Measurements from ENCODE around the gene CRLF2.

The CRLF2 gene

DNA sequence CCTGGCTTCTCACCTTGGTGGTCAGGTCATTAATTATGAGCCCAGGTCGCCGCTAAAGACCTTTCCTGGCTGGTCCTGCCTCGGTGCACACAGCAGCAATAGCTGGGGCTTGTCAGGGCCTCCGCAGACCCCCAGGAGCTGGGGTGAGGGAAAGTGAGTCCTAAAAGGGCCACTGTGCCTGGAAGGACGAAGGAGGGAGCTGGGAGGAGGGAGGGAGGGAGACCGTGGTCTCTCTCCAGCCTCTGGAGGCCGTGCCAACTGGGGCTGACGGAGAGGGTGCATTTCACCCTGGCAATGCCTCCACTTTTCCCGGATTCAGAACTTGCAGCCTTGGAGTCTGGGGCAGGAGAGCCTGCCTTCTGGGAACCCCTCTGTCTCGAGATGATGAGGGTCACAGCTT is 60.4 kb downstream of the CRLF2 start:
- H3K4me3 ChIP-seq (replicated peaks in 1 of 2; ENCODE audit: low read depth in 2 of 2, low read length in 2 of 2) = no peak overlapping the region
- no peak for DNase-seq (ENCODE audit: low read depth in 2 of 2)
- TF ChIP-seq, protein P1, sequence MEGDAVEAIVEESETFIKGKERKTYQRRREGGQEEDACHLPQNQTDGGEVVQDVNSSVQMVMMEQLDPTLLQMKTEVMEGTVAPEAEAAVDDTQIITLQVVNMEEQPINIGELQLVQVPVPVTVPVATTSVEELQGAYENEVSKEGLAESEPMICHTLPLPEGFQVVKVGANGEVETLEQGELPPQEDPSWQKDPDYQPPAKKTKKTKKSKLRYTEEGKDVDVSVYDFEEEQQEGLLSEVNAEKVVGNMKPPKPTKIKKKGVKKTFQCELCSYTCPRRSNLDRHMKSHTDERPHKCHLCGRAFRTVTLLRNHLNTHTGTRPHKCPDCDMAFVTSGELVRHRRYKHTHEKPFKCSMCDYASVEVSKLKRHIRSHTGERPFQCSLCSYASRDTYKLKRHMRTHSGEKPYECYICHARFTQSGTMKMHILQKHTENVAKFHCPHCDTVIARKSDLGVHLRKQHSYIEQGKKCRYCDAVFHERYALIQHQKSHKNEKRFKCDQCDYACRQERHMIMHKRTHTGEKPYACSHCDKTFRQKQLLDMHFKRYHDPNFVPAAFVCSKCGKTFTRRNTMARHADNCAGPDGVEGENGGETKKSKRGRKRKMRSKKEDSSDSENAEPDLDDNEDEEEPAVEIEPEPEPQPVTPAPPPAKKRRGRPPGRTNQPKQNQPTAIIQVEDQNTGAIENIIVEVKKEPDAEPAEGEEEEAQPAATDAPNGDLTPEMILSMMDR (IDR thresholded peaks at IDR 0.05; ENCODE audit: low read depth, low read length) = no peak

DNA sequence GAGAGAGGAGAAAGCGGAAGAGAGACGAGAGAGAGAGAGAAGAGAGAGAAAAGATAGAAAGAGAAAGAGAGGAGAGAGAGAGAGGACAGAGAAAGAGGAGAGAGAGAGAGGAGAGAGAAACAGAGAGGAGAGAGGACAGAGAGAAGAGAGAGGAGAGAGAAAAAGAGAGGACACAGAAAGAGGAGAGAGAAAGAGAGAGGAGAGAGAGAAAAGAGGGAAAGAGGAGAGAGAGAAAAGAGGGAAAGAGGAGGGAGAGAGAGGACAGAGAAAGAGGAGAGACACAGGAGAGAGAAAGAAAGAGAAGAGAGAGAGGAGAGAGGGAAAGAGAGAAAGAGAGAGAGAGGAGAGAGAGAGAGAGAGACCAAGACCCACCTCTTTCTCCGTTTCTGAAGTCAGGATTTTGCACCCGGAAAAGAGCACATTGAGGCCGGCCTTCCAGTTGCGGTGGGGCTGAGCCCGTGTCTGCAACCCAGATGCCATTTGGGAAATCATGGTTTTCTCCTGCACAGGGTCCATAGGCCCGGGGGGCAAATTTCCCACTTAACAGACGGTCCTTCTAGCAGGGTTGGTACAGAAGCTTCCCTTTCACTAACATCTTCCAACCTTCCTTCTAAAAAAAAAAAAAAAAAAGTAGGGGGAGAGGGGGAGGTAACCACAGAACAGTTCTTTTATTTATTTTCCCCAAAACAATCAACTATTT is 60.9 kb downstream of the CRLF2 start:
- TF ChIP-seq, protein P1 (IDR thresholded peaks at IDR 0.05; ENCODE audit: low read depth, low read length) = no peak
- no peak overlapping the region for H3K4me3 ChIP-seq (replicated peaks in 1 of 2; ENCODE audit: low read depth in 2 of 2, low read length in 2 of 2)
- no peak for DNase-seq (ENCODE audit: low read depth in 2 of 2)

DNA sequence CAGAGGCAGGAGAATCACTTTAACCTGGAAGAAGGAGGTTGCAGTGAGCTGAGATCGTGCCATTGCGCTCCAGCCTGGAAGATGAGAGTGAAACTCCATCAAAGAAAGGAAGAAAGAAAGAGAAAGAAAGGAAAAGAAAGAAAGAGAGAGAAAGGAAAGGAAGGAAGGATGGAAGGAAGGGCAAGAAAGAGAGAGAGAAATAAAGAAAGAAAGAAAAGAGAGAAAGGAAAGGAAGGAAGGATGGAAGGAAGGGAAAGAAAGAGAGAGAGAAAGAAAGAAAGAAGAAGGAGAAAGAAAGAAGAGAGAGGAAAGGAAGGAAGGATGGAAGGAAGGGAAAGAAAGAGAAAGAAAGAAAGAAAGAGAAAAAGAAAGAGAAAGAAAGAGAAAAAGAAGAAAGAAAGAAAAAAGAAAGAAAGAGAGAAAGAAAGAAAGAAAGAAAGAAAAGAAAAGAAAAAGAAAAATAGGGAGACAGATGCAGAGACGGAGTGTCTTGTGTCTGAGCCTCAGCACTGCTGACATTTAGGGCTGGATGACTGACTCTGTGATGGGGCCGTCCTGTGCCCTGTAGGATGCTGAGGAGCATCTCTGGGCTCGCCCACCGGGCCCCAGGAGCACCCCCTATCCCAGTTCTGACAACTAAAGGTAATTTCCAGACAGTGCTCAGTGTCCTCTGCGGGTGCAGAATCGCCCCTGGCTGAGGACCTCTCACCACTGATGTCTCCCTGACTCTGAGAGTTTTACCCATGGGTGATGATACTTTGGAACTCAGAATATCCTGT is 61.7 kb downstream of the CRLF2 start:
- DNase-seq (ENCODE audit: low read depth in 2 of 2) = no peak
- H3K4me3 ChIP-seq (replicated peaks in 1 of 2; ENCODE audit: low read depth in 2 of 2, low read length in 2 of 2) = no peak overlapping the region
- TF ChIP-seq, protein P1 (IDR thresholded peaks at IDR 0.05; ENCODE audit: low read depth, low read length) = no peak

DNA sequence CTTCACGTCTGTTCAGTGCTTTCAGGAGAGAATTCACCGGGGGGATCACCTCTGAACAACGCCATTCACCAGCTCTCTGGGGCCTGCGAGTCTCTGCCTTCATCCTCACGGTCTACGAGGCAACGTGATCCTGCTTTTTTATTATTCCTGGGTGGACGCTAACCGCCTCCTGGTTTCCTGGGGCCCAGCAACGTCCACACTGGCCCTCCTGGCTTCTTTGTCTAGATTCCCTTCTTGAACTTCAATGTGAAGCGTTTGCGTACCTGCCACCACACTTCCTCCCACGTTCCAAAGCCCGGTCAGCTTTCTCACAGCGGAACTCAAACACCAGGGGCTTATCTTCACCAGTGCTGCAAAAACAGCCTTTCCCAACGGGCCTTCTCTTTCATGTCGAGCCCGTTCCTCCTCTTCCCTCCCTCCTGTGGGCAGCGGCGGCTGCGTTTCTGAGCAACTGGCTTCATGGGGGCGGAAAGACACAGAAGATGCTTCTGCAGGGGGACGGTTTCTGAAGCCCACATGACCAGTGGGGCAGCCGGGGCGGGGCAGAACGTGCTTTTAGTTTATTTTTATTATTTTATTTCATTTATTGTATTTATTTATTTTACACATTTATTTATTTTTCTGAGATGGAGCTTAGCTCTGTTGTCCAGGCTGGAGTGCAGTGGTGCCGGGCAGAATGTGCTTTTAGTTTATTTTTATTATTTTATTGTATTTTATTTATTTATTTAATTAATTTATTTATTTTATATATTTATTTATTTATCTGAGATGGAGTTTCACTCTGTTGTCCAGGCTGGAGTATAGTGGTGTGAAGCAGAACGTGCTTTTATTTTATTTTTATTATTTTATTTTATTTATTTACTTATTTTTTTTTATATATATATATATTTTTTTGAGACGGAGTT is 64.6 kb downstream of the CRLF2 start:
- TF ChIP-seq, protein P1 (IDR thresholded peaks at IDR 0.05; ENCODE audit: low read depth, low read length) = no peak
- no peak for DNase-seq (ENCODE audit: low read depth in 2 of 2)
- no peak overlapping the region for H3K4me3 ChIP-seq (replicated peaks in 1 of 2; ENCODE audit: low read depth in 2 of 2, low read length in 2 of 2)

DNA sequence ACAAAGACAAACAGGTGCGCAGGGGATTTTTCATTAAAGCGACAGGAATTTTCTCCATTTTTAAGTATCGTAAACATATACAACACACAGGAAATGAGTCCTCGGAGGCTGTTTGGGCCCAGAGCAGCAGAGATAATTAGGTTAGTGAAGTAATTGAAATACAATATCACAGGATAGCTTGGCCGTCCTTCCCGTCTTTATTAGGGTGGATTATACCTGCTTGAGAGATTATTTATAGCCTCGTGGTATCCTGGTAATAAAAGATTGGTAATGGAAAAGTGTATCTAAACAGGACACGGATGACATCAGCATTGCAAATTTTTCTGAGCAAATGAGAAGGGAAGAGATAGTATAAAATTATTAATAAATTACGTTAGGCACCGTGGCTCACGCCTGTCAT is 68.2 kb downstream of the CRLF2 start:
- no peak for DNase-seq (ENCODE audit: low read depth in 2 of 2)
- H3K4me3 ChIP-seq (replicated peaks in 1 of 2; ENCODE audit: low read depth in 2 of 2, low read length in 2 of 2) = no peak overlapping the region

More for the DNA sequence above, 68.2 kb downstream of the CRLF2 start:
- TF ChIP-seq, protein P1 (IDR thresholded peaks at IDR 0.05; ENCODE audit: low read depth, low read length) = no peak

All from cardiac fibroblast (primary cell).